ENCODE data around the gene ZBTB16. TPM values are rescaled to one million over a fixed set of nuclear protein-coding genes. Genes with fewer than 3 reads are reported as not detected.

The ZBTB16 gene
- total and polyA plus RNA-seq, 2 of the 4 experiments (the other 2 are of a cell fraction) = not detected

DNA sequence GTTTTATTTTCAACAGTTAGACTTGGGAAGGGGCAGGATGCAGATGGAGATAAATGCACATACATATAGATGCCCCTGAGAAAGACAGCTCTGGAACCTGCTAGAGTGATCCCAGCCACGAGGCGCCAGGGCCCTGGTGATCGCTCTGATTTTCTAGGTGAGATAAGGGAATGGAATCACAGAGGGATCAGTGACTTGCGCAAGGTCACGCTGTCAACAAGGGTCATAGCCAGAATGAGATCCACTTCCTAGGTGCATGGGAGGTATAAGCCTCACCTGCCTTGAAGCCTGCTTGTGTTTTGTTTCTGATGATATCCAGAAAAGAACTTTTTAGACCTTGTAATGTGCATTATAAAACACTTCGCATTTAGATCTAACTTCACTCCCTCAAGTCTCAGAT is 47.5 kb downstream of the ZBTB16 start:
- ATAC-seq (ENCODE audit: low read depth) (no peak), DNase-seq (no peak)
- Histone ChIP-seq H3K56ac (ENCODE audit: extremely low read depth, insufficient read depth, low read length) (no peak overlapping the region), H2BK5ac (ENCODE audit: low read depth, low read length, poor library complexity, severe bottlenecking) (no peak overlapping the region), H2AK9ac (replicated peaks; ENCODE audit: low read depth, low read length, poor library complexity) (no peak overlapping the region), H3K27ac (ENCODE audit: insufficient read depth, low read length) (no peak overlapping the region), H3K4ac (ENCODE audit: low read depth, low read length) (no peak overlapping the region), H3K23ac (ENCODE audit: low read depth, low read length) (no peak overlapping the region), H2BK20ac (ENCODE audit: low read depth, low read length) (no peak overlapping the region), H4K91ac (ENCODE audit: insufficient read depth, low read depth, low read length) (no peak overlapping the region), H3K27me3 (ENCODE audit: control insufficient read depth, insufficient read depth, low read length) (peaks cover 8% of the 10 kb centered on the region), H4K8ac (ENCODE audit: low read depth in 2 of 2, low read length in 2 of 2) (no peak overlapping the region), H3K4me2 (ENCODE audit: low read depth, low read length) (no peak overlapping the region), H3K9ac (ENCODE audit: low read depth, low read length) (no peak overlapping the region), H3K4me1 (ENCODE audit: control insufficient read depth, insufficient read depth, low read length) (no peaks in the 10 kb centered on the region), H3K18ac (ENCODE audit: low read depth, low read length) (no peak overlapping the region), H4K5ac (ENCODE audit: low read depth, low read length) (no peak overlapping the region), H3K36me3 (ENCODE audit: control insufficient read depth, insufficient read depth, low read length) (no peaks in the 10 kb centered on the region), H3K4me3 (ENCODE audit: insufficient read depth, low read depth, low read length) (no peak overlapping the region), H2BK120ac (ENCODE audit: low read depth, low read length) (no peak overlapping the region), H4K20me1 (ENCODE audit: insufficient read depth, low read length) (no peaks in the 10 kb centered on the region), H3K79me1 (ENCODE audit: low read depth in 1 of 2, low read length in 2 of 2) (no peaks in the 10 kb centered on the region), H3K9me3 (ENCODE audit: control insufficient read depth, insufficient read depth, low read length) (no peaks in the 10 kb centered on the region), H2AK5ac (ENCODE audit: low read depth, low read length) (no peak overlapping the region), H2AFZ (replicated peaks; ENCODE audit: low read length, poor library complexity) (no peak overlapping the region), H3K9me1 (ENCODE audit: insufficient read depth, low read length) (no peaks in the 10 kb centered on the region), H2BK15ac (ENCODE audit: low read depth, low read length) (no peak overlapping the region), H3K14ac (replicated peaks; ENCODE audit: low read depth, low read length) (no peak overlapping the region)
- dilution Hi-C loops (cut with HindIII; ENCODE audit: low sequenced_read_pairs, unreplicated experiment) = no loop called here
- no TSS peak for BruUV-seq (replicated peaks)
- POLR2A ChIA-PET (ENCODE audit: unreplicated experiment) = no interaction called here
- intact Hi-C loops (cut with micrococcal nuclease) = no loop called here
- no CpG with 5 or more reads among the region's 6 CpGs for WGBS, 2 experiments (ENCODE audit: extremely low coverage in 2 of 2, insufficient read length in 1 of 2)
- in situ Hi-C loops (cut with MboI; ENCODE audit: low sequenced_read_pairs) = no loop called here
- TF ChIP-seq MAZ (IDR thresholded peaks at IDR 0.05; ENCODE audit: borderline replicate concordance, low read depth, low read length) (no peak), MXI1 (IDR thresholded peaks at IDR 0.05; ENCODE audit: borderline replicate concordance, low read depth, low read length) (no peak), POLR2A (IDR thresholded peaks at IDR 0.05; ENCODE audit: low read depth, low read length) (no peak), CEBPB (IDR thresholded peaks at IDR 0.05; ENCODE audit: low read depth, low read length) (no peak), NFE2L2 (IDR thresholded peaks at IDR 0.05; ENCODE audit: low read depth, low read length) (no peak), RCOR1 (IDR thresholded peaks at IDR 0.05; ENCODE audit: insufficient replicate concordance, low read length) (no peak), RFX5 (IDR thresholded peaks at IDR 0.05; ENCODE audit: low read depth, low read length) (no peak)
- TF ChIP-seq, protein P1, sequence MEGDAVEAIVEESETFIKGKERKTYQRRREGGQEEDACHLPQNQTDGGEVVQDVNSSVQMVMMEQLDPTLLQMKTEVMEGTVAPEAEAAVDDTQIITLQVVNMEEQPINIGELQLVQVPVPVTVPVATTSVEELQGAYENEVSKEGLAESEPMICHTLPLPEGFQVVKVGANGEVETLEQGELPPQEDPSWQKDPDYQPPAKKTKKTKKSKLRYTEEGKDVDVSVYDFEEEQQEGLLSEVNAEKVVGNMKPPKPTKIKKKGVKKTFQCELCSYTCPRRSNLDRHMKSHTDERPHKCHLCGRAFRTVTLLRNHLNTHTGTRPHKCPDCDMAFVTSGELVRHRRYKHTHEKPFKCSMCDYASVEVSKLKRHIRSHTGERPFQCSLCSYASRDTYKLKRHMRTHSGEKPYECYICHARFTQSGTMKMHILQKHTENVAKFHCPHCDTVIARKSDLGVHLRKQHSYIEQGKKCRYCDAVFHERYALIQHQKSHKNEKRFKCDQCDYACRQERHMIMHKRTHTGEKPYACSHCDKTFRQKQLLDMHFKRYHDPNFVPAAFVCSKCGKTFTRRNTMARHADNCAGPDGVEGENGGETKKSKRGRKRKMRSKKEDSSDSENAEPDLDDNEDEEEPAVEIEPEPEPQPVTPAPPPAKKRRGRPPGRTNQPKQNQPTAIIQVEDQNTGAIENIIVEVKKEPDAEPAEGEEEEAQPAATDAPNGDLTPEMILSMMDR (conservative IDR thresholded peaks at IDR 0.05; ENCODE audit: low read depth, low read length) = no peak
- TF ChIP-seq, protein P2, sequence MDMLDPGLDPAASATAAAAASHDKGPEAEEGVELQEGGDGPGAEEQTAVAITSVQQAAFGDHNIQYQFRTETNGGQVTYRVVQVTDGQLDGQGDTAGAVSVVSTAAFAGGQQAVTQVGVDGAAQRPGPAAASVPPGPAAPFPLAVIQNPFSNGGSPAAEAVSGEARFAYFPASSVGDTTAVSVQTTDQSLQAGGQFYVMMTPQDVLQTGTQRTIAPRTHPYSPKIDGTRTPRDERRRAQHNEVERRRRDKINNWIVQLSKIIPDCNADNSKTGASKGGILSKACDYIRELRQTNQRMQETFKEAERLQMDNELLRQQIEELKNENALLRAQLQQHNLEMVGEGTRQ (IDR thresholded peaks at IDR 0.05; ENCODE audit: low read depth, low read length) = no peak
- CTCF ChIA-PET = no interaction called here

All from IMR-90 (cell line).